Natural killer cell (primary cell): ENCODE data around the gene WIPF3. TPM values are rescaled to one million over a fixed set of nuclear protein-coding genes. Genes with fewer than 3 reads are reported as not detected.

Source experiments
- ATAC-seq, 3 donors: fragments of 150-1000 bp in 2 of 3; fragments of 200-7000 bp in 1 of 3; cut with Tn5 transposase; 1 replicate in 1 of 3; 2 replicates in 2 of 3; pipeline ENCODE4 v1.10.0; 2021; ENCODE audit warnings: mild to moderate bottlenecking in 2 of 3, moderate library complexity in 2 of 3
- DNase-seq, 2 donors: peaks; one replicate each; pipeline versions ENCODE4 v3.0.0 to v3.0.0-alpha.2; 2013 to 2021; ENCODE audit warnings: mixed read lengths in 1 of 2
- H3K27ac ChIP-seq: one replicate; pipeline ENCODE4 v1.5.1; 2013; ENCODE audit warnings: mild to moderate bottlenecking, low read length
- H3K27me3 ChIP-seq: one replicate; pipeline ENCODE4 v1.6.1; 2013; ENCODE audit warnings: low read length; ENCODE audit not compliant: control insufficient read depth, insufficient read depth
- H3K36me3 ChIP-seq: one replicate; pipeline ENCODE4 v1.6.1; 2013; ENCODE audit warnings: low read length; ENCODE audit not compliant: control insufficient read depth, insufficient read depth
- H3K4me1 ChIP-seq: one replicate; pipeline ENCODE4 v1.6.1; 2013; ENCODE audit warnings: low read length; ENCODE audit not compliant: control insufficient read depth, insufficient read depth
- H3K4me3 ChIP-seq: one replicate; pipeline ENCODE4 v1.5.1; 2013; ENCODE audit warnings: low read length
- H3K9me3 ChIP-seq: one replicate; pipeline ENCODE4 v1.6.1; 2013; ENCODE audit warnings: low read length; ENCODE audit not compliant: control insufficient read depth, insufficient read depth
- H3K27ac Mint-ChIP-seq, 2 donors: one replicate each; pipeline ENCODE4 v1.8.0; 2022; ENCODE audit warnings: mild to moderate bottlenecking in 2 of 2, mixed read lengths in 2 of 2, moderate library complexity in 1 of 2
- H3K27me3 Mint-ChIP-seq, 2 donors: one replicate each; pipeline ENCODE4 v1.8.0; 2022; ENCODE audit warnings: low read depth in 2 of 2, mixed read lengths in 2 of 2
- H3K36me3 Mint-ChIP-seq: one replicate; pipeline ENCODE4 v1.8.0; 2022; ENCODE audit warnings: mixed read lengths
- H3K4me1 Mint-ChIP-seq, 2 donors: one replicate each; pipeline ENCODE4 v1.8.0; 2022; ENCODE audit warnings: mixed read lengths in 2 of 2
- H3K4me3 Mint-ChIP-seq: one replicate; pipeline ENCODE4 v1.8.0; 2022; ENCODE audit warnings: mild to moderate bottlenecking, moderate library complexity, mixed read lengths
- H3K9me3 Mint-ChIP-seq, 2 donors: one replicate each; pipeline ENCODE4 v1.8.0; 2022; ENCODE audit warnings: mixed read lengths in 2 of 2
- CTCF ChIP-seq: fragments of 200-600 bp; IDR thresholded peaks from one replicate; pipeline ENCODE4 v1.8.0; 2022; ENCODE audit warnings: antibody characterized with exemption
- WGBS: methylation state at CpG from one replicate; pipeline ENCODE4 v1.1.7; 2013; ENCODE audit warnings: missing lambda C conversion rate; ENCODE audit not compliant: insufficient coverage; 5-methylcytosine and 5-hydroxymethylcytosine counted together
- intact Hi-C: fragments of 100-400 bp; cut with micrococcal nuclease; formaldehyde crosslinking; loops from one replicate; pipeline ENCODE4 v1.14.2; 2022
- total RNA-seq, 4 donors: library from RNA; stranded (reverse); fragments of 120-200 nt in 1 of 4; gene quantifications; one replicate each; pipeline versions ENCODE4 v1.2.3 to v1.2.4, GENCODE V29; 2013 to 2022

The WIPF3 gene
- total RNA-seq, 3 donors from 2014 or later (not counting 1 experiment from before 2014, with no cell fraction given) = not detected

- Histone ChIP-seq H3K27me3 (no peaks in the 10 kb centered on the region), H3K36me3 (peaks cover 11% of the 10 kb centered on the region), H3K9me3 (no peaks in the 10 kb centered on the region), H3K27ac (no peak overlapping the region), H3K4me3 (no peak overlapping the region), H3K4me1 (no peaks in the 10 kb centered on the region)
- ATAC-seq (no peak), DNase-seq (no peak)
- no peaks in the 10 kb centered on the region for H3K4me1 Mint-ChIP-seq
- H3K9me3 Mint-ChIP-seq = no peaks in the 10 kb centered on the region
- no peaks in the 10 kb centered on the region for H3K36me3 Mint-ChIP-seq
- WGBS = 90% methylated on average over 9 of the region's 9 CpGs
- H3K27me3 Mint-ChIP-seq = no peaks in the 10 kb centered on the region
- TF ChIP-seq CTCF = no peak
- H3K27ac Mint-ChIP-seq = no peak overlapping the region
- intact Hi-C loops = loop anchor here (5.0 kb wide), 1 partner anchor 1002 kb away; no protein-coding TSS in a partner anchor
- no peak overlapping the region for H3K4me3 Mint-ChIP-seq
Observed at GRCh38 chr7:29924006-29924405, 117.7 kb downstream of the WIPF3 start.

- WGBS = 93% methylated on average over 2 of the region's 2 CpGs
- Mint-ChIP-seq H3K36me3 (no peaks in the 10 kb centered on the region), H3K27ac (no peak overlapping the region), H3K4me3 (no peak overlapping the region), H3K4me1 (no peaks in the 10 kb centered on the region), H3K9me3 (no peaks in the 10 kb centered on the region), H3K27me3 (no peaks in the 10 kb centered on the region)
- H3K36me3 ChIP-seq = peaks cover 11% of the 10 kb centered on the region
- intact Hi-C loops = loop anchor here (5.0 kb wide), 1 partner anchor 1002 kb away; no protein-coding TSS in a partner anchor
- ATAC-seq (no peak), DNase-seq (no peak)
- no peaks in the 10 kb centered on the region for H3K4me1 ChIP-seq
- H3K4me3 ChIP-seq = no peak overlapping the region
- TF ChIP-seq CTCF = no peak
- H3K27me3 ChIP-seq = no peaks in the 10 kb centered on the region
- H3K27ac ChIP-seq = no peak overlapping the region
- H3K9me3 ChIP-seq = no peaks in the 10 kb centered on the region
Observed at GRCh38 chr7:29924684-29925083, 118.4 kb downstream of the WIPF3 start.

GRCh38 chr7:29926216-29926615 is 119.9 kb downstream of the WIPF3 start:
- Mint-ChIP-seq H3K4me1 (no peaks in the 10 kb centered on the region), H3K27me3 (no peaks in the 10 kb centered on the region), H3K4me3 (no peak overlapping the region), H3K9me3 (no peaks in the 10 kb centered on the region), H3K36me3 (no peaks in the 10 kb centered on the region), H3K27ac (no peak overlapping the region)
- Histone ChIP-seq H3K9me3 (no peaks in the 10 kb centered on the region), H3K4me1 (no peaks in the 10 kb centered on the region), H3K27ac (no peak overlapping the region), H3K36me3 (peaks cover 14% of the 10 kb centered on the region), H3K4me3 (no peak overlapping the region), H3K27me3 (no peaks in the 10 kb centered on the region)
- DNase-seq = no peak
- ATAC-seq = no peak
- 94% methylated on average over 15 of the region's 15 CpGs for WGBS
- intact Hi-C loops = no loop called here
- TF ChIP-seq CTCF = no peak

- WGBS = 79% methylated on average over 4 of the region's 5 CpGs
- intact Hi-C loops = no loop called here
- Histone ChIP-seq H3K27me3 (no peaks in the 10 kb centered on the region), H3K9me3 (no peaks in the 10 kb centered on the region), H3K36me3 (peaks cover 15% of the 10 kb centered on the region), H3K27ac (no peak overlapping the region), H3K4me1 (no peaks in the 10 kb centered on the region), H3K4me3 (no peak overlapping the region)
- H3K4me1 Mint-ChIP-seq = no peaks in the 10 kb centered on the region
- H3K4me3 Mint-ChIP-seq = no peak overlapping the region
- TF ChIP-seq CTCF = no peak
- ATAC-seq (no peak), DNase-seq (no peak)
- no peaks in the 10 kb centered on the region for H3K9me3 Mint-ChIP-seq
- H3K36me3 Mint-ChIP-seq = no peaks in the 10 kb centered on the region
- no peaks in the 10 kb centered on the region for H3K27me3 Mint-ChIP-seq
- no peak overlapping the region for H3K27ac Mint-ChIP-seq
Observed at GRCh38 chr7:29926741-29927140, 120.4 kb downstream of the WIPF3 start.
